GM18505 (cell line): Measurements from ENCODE around the gene TAOK3.
A peak's percentile ranks its signal among the peaks of the same experiment; 100 is the strongest.

ENCODE experiments used
- ATAC-seq: cut with Tn5 transposase; IDR thresholded peaks from one replicate; pipeline ENCODE4 v1.9.1; 2021; ENCODE audit not compliant: unreplicated experiment
- POLR2A ChIP-seq: IDR thresholded peaks from 4 replicates; pipeline ENCODE4 v1.6.1; 2011; ENCODE audit warnings: borderline replicate concordance; ENCODE audit not compliant: insufficient read depth, insufficient read length; ENCODE audit errors: extremely low read depth

Gene TAOK3

DNA sequence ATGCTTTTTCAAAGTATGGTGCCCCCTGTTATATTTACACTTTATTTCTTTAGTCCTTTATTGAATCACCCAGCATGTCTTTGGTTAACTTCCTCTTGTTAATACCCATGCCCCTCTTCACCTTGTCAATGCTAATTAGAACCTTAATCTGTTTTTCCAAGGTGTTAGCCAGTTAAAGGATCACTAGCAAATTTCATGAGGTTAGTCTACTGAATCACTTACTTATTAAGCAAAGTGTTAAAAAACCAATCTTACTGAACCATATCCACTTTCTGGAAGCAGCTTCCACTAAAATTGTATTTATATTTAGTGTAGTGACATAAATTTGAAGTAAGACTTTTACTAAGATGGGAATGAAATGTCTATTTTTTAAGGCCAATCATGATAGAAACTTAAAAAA, 27.9 kb downstream of the TAOK3 start:
- no peak for TF ChIP-seq POLR2A
- ATAC-seq, result no peak

DNA sequence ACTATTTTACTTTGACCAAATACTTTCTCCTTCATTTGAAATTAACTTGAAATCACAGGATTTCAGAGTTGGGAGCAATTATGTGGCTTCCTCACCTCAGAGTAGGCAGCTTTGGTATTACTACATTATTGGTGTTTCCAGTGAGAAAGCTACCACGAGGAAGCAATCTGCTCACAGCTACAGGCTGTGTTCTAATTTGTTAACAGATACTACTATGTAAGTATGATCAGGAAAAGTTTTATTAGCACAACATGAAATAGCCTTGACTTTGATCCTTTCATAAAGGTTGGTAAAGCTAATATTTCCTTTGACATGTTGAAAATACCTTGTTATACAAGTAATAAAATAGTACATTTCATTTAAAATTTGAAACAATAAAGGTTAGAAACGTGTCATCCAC, 30.6 kb downstream of the TAOK3 start:
- TF ChIP-seq POLR2A, result no peak
- no peak for ATAC-seq

DNA sequence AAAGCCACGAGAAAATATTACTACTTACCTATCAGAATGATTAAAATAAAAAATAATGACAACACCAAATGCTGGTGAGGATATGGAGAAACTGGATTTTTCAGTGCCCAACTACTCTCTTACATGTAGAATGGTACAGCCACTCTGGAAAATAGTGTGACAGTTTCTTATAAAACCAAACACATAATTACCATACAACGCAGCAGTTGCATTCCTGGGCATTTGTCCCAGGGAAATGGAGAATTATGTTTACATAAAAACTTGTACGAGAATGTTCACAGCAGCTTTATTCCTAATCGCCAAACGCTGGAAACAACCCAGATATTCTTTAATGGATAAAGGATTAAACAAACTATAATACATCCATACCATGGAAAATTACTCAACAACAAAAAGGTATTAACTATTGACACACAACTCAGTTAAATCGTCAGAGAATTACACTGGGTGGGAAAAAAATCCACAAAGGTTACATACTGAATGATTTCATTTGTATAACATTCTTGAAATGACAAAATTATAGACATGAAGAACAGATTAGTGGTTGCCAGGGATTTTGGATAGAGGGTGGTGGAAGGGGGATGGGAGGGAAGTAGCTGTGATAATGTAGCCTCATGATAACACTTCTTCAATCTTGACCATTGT, 35.4 kb downstream of the TAOK3 start:
- no peak for ATAC-seq
- TF ChIP-seq POLR2A, result no peak

DNA sequence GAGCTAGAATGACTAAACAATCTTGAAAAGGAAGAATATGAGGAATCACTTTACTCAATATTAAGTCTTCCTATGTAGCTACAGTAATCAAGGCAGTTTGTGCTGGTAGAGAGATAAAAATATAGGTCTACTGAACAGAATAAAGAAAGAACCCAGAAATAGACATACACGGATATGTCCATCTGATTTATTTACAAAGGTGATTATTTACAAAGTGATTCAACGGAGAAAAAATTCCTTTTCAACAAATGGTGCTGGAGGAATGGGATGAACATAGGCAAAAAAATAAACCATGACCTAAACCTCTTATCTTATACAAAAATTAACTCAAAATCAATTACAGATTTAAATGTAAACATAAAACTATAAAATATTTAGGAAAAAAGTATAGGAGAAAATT, 36.6 kb downstream of the TAOK3 start:
- ATAC-seq, result no peak
- TF ChIP-seq POLR2A, result no peak

DNA sequence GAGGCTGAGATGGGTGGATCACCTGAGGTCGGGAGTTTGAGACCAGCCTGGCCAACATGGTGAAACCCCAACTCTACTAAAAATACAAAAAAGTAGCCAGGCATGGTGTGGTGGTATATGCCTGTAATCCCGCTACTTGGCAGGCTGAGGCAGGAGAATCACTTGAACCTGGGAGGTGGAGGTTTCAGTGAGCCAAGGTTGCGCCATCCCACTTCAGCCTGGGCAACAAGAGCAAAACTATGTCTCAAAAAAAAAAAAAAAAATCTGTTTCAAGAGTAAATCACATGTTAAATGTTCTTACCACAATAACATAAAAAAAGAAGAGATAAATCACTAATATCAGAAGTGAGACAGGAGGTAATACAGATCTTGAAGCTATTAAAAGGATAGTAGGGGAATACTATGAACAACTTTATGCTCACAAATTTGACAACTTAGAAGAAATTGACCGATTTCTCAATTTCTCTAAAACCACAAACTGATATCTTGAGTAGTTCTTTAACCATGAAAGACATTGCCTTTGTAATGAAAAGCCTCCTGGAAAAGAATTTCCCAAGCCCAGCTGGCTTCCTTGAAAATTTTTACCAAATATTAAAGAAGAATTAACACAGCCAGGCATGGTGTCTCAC, 37.7 kb downstream of the TAOK3 start:
- no peak for ATAC-seq
- TF ChIP-seq POLR2A, result no peak

DNA sequence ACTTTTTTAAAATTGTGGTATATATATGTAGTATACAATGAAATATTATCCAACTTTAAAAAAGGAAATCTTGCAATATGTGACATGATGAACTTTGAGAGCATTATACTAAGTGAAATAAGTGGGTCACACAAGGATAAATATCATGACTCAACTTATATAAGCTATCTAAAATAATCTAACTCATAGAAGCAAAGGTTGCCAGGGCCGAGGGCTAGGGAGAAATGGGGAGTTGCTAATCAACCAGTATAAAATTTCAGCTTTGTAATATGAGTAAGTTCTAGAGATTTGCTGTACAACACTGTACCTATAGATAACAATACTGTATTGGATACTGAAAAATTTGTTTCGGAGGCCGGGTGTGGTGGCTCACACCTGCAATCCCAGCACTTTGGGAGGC, 38.5 kb downstream of the TAOK3 start:
- TF ChIP-seq POLR2A, result no peak
- no peak for ATAC-seq

DNA sequence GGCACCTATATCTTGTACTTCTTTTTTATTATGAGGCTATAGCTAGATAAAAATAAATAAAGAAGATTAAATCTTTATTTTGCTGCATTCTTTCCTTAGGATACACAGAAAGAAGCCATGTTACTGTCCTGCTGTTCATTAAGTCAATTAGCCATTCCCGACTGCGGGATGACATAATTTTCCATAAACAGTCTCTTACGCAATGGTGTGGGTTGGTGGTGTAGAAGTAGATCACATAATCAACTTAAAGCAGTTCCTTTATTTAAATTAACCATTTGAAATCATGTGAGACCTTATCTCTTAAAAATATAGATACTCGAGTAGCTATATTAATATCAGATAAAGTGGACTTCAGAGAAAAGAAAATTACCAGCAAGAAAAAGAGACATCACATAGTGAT, 40.2 kb downstream of the TAOK3 start:
- TF ChIP-seq POLR2A, result no peak
- no peak for ATAC-seq

DNA sequence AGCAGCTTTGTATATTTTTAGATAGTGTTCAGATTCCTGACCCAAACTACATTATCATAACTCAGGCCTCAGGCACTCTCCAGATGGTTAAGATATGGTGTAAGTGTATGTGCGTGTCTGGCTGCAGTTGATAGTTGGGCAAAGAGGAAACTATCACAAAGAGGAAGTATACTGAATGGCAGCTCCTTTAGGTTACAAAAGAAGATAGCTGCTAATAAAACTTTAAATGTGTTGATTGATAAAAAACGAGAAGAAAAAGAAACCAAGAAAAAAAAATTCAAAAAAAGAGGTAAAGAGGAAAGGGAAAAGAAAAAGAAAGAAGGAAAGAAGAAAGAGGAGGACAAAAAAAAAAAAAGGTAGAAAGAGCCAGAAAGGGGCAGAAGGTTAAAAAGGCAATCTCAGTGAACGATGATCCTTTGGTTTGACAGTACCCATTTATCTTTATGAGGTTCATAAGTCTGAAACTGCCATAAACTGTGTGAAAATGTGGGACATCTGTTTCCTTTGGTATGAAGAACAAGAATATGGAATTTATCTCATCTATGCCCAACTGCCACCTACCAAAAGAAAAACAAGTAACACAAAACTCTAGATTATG, 42.2 kb downstream of the TAOK3 start:
- TF ChIP-seq POLR2A, result no peak
- peak; percentile 65 for ATAC-seq

DNA sequence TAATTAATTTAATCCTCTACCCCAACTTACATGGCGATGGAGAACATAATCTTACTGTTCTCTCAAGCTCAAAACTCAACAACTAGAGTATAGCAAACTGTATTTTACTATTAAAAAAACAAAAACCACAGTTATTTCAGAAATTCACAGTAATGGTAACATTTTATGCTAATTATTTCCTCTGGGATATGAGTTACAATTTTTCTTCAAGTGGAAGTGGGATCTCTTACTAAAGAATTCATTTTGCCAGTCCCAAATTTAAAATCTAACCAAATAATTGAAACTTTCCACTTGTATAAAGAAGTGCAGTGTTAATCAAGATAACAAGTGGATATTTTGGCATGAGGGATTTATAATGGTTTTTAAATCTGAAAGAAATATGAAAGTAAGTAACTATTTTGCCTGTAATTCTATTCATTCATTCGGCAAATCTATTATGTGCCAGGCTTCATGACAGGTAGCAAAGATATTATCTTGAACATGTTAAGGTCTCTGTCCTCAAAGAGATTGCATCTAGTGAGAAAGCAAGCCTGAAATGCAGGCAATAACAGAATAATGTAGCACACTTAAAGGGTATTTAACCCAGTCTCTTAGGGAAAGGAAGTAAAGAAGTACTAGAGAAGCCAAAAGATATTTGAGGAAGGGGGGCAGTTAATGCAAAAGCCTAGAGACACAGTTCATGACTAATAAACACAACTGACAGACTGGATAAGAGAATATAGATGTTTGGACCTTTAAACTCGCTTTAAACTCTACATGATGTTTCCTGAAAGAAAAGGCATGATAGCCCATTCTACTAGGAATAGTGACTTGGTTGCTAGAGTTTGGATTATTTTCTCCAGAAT, 44.0 kb downstream of the TAOK3 start:
- ATAC-seq, result no peak
- no peak for TF ChIP-seq POLR2A

DNA sequence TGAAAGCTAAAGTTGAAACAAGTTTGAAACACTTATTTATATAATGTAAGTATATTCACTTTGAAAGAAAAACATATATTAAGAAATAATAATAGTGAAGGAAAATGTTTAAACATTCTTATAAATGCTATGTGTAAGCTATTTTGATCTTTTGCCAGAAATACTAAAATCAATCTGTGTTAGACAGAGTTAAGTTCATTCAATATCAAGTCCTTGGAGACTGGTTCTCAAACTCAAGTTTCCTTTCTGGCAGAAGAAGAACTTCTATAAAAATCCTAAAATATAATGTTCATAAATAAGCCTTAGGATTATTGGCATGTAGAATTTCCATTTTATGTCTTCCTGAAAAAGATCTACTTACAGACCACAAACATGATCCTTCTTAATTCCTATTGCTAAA, 45.3 kb downstream of the TAOK3 start:
- no peak for ATAC-seq
- no peak for TF ChIP-seq POLR2A

DNA sequence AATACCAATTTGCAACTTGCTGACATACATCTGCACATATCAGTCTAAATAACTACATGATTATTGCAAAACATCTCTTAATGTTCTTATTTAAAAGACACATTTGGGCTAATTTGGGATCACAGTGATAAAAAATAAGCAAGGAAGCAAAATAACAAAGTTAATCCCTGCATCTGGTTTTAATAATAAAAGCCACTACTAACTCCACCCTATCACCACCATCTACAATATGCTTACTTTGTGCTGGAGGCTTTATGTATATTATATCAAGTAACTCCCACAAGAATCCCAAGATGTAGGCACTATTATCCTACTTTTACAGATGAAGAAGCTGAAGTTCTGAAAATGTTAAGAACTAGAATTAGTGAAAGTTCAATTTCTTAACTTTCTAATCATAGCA, 45.7 kb downstream of the TAOK3 start:
- TF ChIP-seq POLR2A, result no peak
- no peak for ATAC-seq

DNA sequence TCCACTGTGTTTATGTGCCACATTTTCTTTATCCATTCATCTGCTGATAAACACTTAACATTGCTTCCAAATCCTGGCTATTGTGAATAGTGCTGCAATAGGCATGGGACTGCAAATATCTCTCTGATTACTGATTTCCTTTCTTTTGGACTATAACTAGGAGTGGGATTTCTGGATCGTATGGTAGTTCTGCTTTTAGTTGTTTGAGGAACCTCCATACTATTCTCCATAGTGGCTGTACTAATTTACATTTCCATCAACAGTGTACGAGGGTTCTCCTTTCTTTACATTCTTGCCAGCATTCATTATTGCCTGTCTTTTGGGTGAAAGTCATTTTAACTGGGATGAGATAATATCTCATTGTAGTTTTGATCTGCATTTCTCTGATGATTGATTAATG, 47.6 kb downstream of the TAOK3 start:
- no peak for TF ChIP-seq POLR2A
- ATAC-seq, result no peak

DNA sequence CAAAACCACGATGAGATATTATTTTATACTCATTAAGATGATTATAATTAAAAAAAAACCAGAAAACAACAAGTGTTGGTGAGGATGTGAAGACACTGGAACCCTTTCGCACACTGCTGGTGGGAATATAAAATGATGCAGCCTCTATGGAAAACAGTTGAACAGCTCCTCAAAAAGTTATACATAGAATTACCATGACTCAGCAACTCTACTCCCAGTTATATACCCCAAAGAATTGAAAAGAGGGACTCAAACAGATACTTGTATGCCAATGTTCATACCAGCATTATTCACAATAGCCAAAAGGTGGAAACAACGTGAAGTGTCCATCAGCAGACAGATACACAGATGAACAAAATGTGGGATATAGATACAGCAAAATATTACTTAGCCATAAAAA, 53.1 kb downstream of the TAOK3 start:
- TF ChIP-seq POLR2A, result no peak
- ATAC-seq, result no peak
